PFSK-1 (cell line): ENCODE data around the gene AUTS2.

ENCODE experiments used
- FOXP2 ChIP-seq: optimal IDR thresholded peaks from 2 replicates; pipeline ENCODE3; 2011; ENCODE audit warnings: borderline replicate concordance, control low read depth, inconsistent platforms; ENCODE audit not compliant: insufficient read depth; ENCODE audit errors: extremely low read length, extremely low read depth
- POLR2AphosphoS5 ChIP-seq: IDR thresholded peaks from 2 replicates; pipeline ENCODE4 v1.6.1; 2012; ENCODE audit warnings: low read depth, mild to moderate bottlenecking, control low read depth, low read length, moderate library complexity
- REST ChIP-seq, 2 experiments: IDR thresholded peaks; 2 replicates each; pipeline versions ENCODE4 v1.6.1 to v1.8.0; 2011 to 2012; ENCODE audit warnings: low read depth in 2 of 2, low read length in 2 of 2, control low read depth in 1 of 2, inconsistent platforms in 1 of 2, mild to moderate bottlenecking in 1 of 2, moderate library complexity in 1 of 2; ENCODE audit not compliant: insufficient read depth in 1 of 2
- SIN3A ChIP-seq: IDR thresholded peaks from 2 replicates; pipeline ENCODE4 v1.6.1; 2012; ENCODE audit warnings: mild to moderate bottlenecking, low read length, moderate library complexity, borderline replicate concordance; ENCODE audit not compliant: insufficient read depth
- TAF1 ChIP-seq: IDR thresholded peaks from 2 replicates; pipeline ENCODE4 v1.6.1; 2012; ENCODE audit warnings: low read length, control low read depth, borderline replicate concordance; ENCODE audit not compliant: insufficient read depth

AUTS2 gene

GRCh38 chr7:70233776-70234175 is 635.5 kb downstream of the AUTS2 start:
- TF ChIP-seq TAF1, result no peak
- no peak for TF ChIP-seq REST (IDR thresholded peaks at IDR 0.05; ENCODE audit: insufficient read depth in 1 of 2, low read depth in 2 of 2, low read length in 2 of 2)
- TF ChIP-seq FOXP2, result no peak
- TF ChIP-seq POLR2AphosphoS5, result no peak
- no peak for TF ChIP-seq SIN3A

- TF ChIP-seq SIN3A, result no peak
- no peak for TF ChIP-seq POLR2AphosphoS5
- no peak for TF ChIP-seq FOXP2
- TF ChIP-seq TAF1, result no peak
- no peak for TF ChIP-seq REST (IDR thresholded peaks at IDR 0.05; ENCODE audit: insufficient read depth in 1 of 2, low read depth in 2 of 2, low read length in 2 of 2)
Observed at GRCh38 chr7:70237256-70237655, 639.0 kb downstream of the AUTS2 start.

- TF ChIP-seq FOXP2, result no peak
- no peak for TF ChIP-seq POLR2AphosphoS5
Observed at GRCh38 chr7:70237831-70238575, 639.7 kb downstream of the AUTS2 start.

- TF ChIP-seq TAF1, result no peak
- TF ChIP-seq FOXP2, result no peak
- no peak for TF ChIP-seq POLR2AphosphoS5
- no peak for TF ChIP-seq REST (IDR thresholded peaks at IDR 0.05; ENCODE audit: insufficient read depth in 1 of 2, low read depth in 2 of 2, low read length in 2 of 2)
- no peak for TF ChIP-seq SIN3A
Observed at GRCh38 chr7:70239918-70240317, 641.6 kb downstream of the AUTS2 start.

GRCh38 chr7:70240873-70241272 is 642.6 kb downstream of the AUTS2 start:
- TF ChIP-seq POLR2AphosphoS5 (no peak), FOXP2 (no peak), TAF1 (no peak), REST (IDR thresholded peaks at IDR 0.05; ENCODE audit: insufficient read depth in 1 of 2, low read depth in 2 of 2, low read length in 2 of 2) (no peak), SIN3A (no peak)
